GM12878 (cell line): ENCODE results near the gene CKAP5. TPM values are rescaled to one million over a fixed set of nuclear protein-coding genes. Genes with fewer than 3 reads are reported as not detected.
A peak's percentile ranks its signal among the peaks of the same experiment; 100 is the strongest.

ENCODE experiments used
- ATAC-seq: fragments of 200-7000 bp; cut with Tn5 transposase; 3 replicates; pipeline ENCODE4 v1.9.1; 2020; ENCODE audit warnings: mild to moderate bottlenecking, moderate library complexity
- BruUV-seq: library from RNA; stranded (reverse); fragments of 400-500 nt; replicated peaks from 2 replicates; lab custom pipeline; 2021; lab: Mats Ljungman, UMichigan
- CTCF ChIA-PET: fragments of 300-600 bp; sonication (Branson Sonifier 250); formaldehyde crosslinking; extraction: SDS; loops from one replicate; lab custom pipeline; 2021; ENCODE audit warnings: inconsistent platforms; lab: Yijun Ruan, JAX
- POLR2A ChIA-PET: fragments of 350-600 bp; formaldehyde crosslinking; extraction: SDS; loops from one replicate; lab custom pipeline; 2021; ENCODE audit warnings: inconsistent platforms; lab: Charles Lee
- RAD21 ChIA-PET: fragments of 300-600 bp; sonication (Branson Sonifier 250); formaldehyde crosslinking; loops from one replicate; lab custom pipeline; 2023; ENCODE audit warnings: antibody characterized with exemption; ENCODE audit not compliant: unreplicated experiment; lab: Charles Lee
- SMC1A ChIA-PET: fragments of 300-600 bp; sonication (Branson Sonifier 250); formaldehyde crosslinking; loops from one replicate; lab custom pipeline; 2023; ENCODE audit not compliant: unreplicated experiment, uncharacterized antibody; lab: Charles Lee
- DNase-seq: peaks from one replicate; pipeline ENCODE4 v3.0.0-alpha.2; 2011; ENCODE audit warnings: low read depth, low spot score
- FAIRE-seq: peaks from 3 replicates; lab custom pipeline; 2011; peaks lifted over from hg19 to GRCh38; lab: Jason Lieb, UNC
- H2AFZ ChIP-seq: 2 replicates; pipeline ENCODE4 v1.6.0; 2011; ENCODE audit warnings: low read depth, low read length, control low read depth; ENCODE audit not compliant: control insufficient read depth
- H3K27ac ChIP-seq: 2 replicates; pipeline ENCODE4 v1.5.1; 2011; ENCODE audit warnings: control low read depth; ENCODE audit not compliant: control insufficient read depth, insufficient read depth
- H3K27me3 ChIP-seq, 2 experiments: replicated peaks in 1 of 2; 2 replicates each; pipeline versions ENCODE4 v1.6.0 to v1.6.1; 2011; ENCODE audit warnings: low read length in 1 of 2; ENCODE audit not compliant: control insufficient read depth in 2 of 2, insufficient read depth in 2 of 2
- H3K36me3 ChIP-seq, 2 experiments: 2 replicates each; pipeline ENCODE4 v1.5.1; 2011; ENCODE audit warnings: low read length in 1 of 2; ENCODE audit not compliant: control insufficient read depth in 2 of 2, insufficient read depth in 2 of 2
- H3K4me1 ChIP-seq: 2 replicates; pipeline ENCODE4 v1.6.1; 2011; ENCODE audit warnings: mild to moderate bottlenecking, low read length, moderate library complexity, mixed read lengths; ENCODE audit not compliant: control insufficient read depth, insufficient read depth
- H3K4me2 ChIP-seq: 2 replicates; pipeline ENCODE4 v1.6.0; 2011; ENCODE audit warnings: control low read depth; ENCODE audit not compliant: control insufficient read depth, insufficient read depth
- H3K4me3 ChIP-seq: fragments of 200-600 bp; sonication (generic); 2 replicates; pipeline ENCODE4 v1.5.1; 2016
- H3K79me2 ChIP-seq: 2 replicates; pipeline ENCODE4 v1.6.0; 2011; ENCODE audit warnings: low read length; ENCODE audit not compliant: control insufficient read depth, insufficient read depth
- H3K9ac ChIP-seq: 2 replicates; pipeline ENCODE4 v1.8.0; 2011; ENCODE audit warnings: low read length, control low read depth, mixed read lengths; ENCODE audit not compliant: control insufficient read depth, insufficient read depth
- H3K9me3 ChIP-seq: replicated peaks from 3 replicates; pipeline ENCODE4 v1.5.1; 2011; ENCODE audit warnings: mild to moderate bottlenecking, low read length; ENCODE audit not compliant: control insufficient read depth, insufficient read depth
- H4K20me1 ChIP-seq: 2 replicates; pipeline ENCODE4 v1.6.0; 2011; ENCODE audit not compliant: control insufficient read depth, insufficient read depth
- ATF7 ChIP-seq: fragments of 450-650 bp; IDR thresholded peaks from 2 replicates; pipeline ENCODE4 v1.6.1; 2016; ENCODE audit warnings: low read depth, mild to moderate bottlenecking
- FOXM1 ChIP-seq: IDR thresholded peaks from 2 replicates; pipeline ENCODE4 v1.6.1; 2012; ENCODE audit warnings: low read depth, mild to moderate bottlenecking, inconsistent platforms, low read length, moderate library complexity
- NFYB ChIP-seq: IDR thresholded peaks from 2 replicates; pipeline ENCODE4 v1.6.1; 2011; ENCODE audit warnings: low read depth, mild to moderate bottlenecking, low read length, improper control_type of control experiment, moderate library complexity; ENCODE audit not compliant: insufficient read depth
- PAX8 ChIP-seq: fragments of 450-650 bp; IDR thresholded peaks from 2 replicates; pipeline ENCODE4 v1.6.1; 2017; ENCODE audit warnings: mild to moderate bottlenecking, moderate library complexity
- WGBS: methylation state at CpG from one replicate; pipeline ENCODE4 v1.1.6; 2016; ENCODE audit warnings: low lambda C conversion rate; ENCODE audit not compliant: insufficient replicate concordance, insufficient coverage; ENCODE audit errors: missing lambda C conversion rate; 5-methylcytosine and 5-hydroxymethylcytosine counted together
- in situ Hi-C: fragments of 300-500 bp; cut with MboI; formaldehyde crosslinking; loops from 9 replicates; pipeline ENCODE4 v1.14.3; 2018; ENCODE audit warnings: mixed read lengths
- intact Hi-C: fragments of 100-400 bp; cut with micrococcal nuclease; formaldehyde crosslinking; loops from one replicate; pipeline ENCODE4 v1.14.2; 2022; ENCODE audit not compliant: unreplicated experiment
- polyA plus RNA-seq, 11 experiments: library from polyadenylated mRNA; depleted of rRNA in 4 of 11; unstranded in 6 of 11; stranded (reverse) in 5 of 11; fragments of >200 nt; fragmentation: Nextera tagmentation in 4 of 11; fragmentation: Illumina TruSeq in 1 of 11; extraction: Ambion mirVana in 4 of 11; extraction: Trizol in 1 of 11; gene quantifications; 1 replicate in 1 of 11; 2 replicates in 10 of 11; pipeline versions ENCODE4 v1.2.1 to v1.2.3, GENCODE V29; 2011 to 2016; ENCODE audit warnings: inconsistent platforms in 2 of 11, missing spikeins in 2 of 11, low read depth in 1 of 11
- total RNA-seq, 4 experiments: library from RNA; depleted of rRNA in 3 of 4; stranded (reverse); fragments of >200 nt in 3 of 4; fragmentation: Illumina TruSeq in 1 of 4; extraction: Trizol in 1 of 4; gene quantifications; 2 replicates each; pipeline versions ENCODE4 v1.2.1 to v1.2.3, GENCODE V29; 2013 to 2021
- TF ChIP-seq, protein P1 (sequence below): fragments of 450-650 bp; IDR thresholded peaks from 2 replicates; pipeline ENCODE4 v1.6.1; 2017; ENCODE audit warnings: mild to moderate bottlenecking, moderate library complexity

Gene CKAP5
- total and polyA plus RNA-seq, 10 of the 15 experiments (the other 5 are each of a cell fraction or from before 2014, with no cell fraction given) = 20.1 to 161 (median 79.8) TPM

DNA sequence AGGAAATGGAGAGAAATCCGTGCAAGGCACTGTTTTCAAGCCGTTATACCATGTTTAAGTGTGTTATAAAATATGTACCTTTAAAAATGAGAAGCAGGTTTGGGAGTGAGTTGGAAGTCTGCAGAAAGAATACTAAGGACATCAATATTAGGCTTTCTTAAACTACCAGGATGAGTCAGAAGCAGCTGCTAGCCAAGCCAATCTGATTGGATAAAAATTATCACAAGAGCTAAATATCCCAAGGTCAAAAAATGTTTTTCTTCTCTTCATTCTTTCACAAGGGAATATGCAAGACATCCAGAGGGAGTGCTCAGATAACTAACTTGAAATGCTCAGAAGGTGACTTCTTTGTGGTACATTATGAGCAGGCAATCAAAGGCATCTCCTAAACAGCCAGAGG, 19.3 kb upstream of the CKAP5 start:
- DNase-seq (no peak), ATAC-seq (no peak), FAIRE-seq (no peak)
- ChIA-PET CTCF (interaction anchor here (1.0 kb wide), 1 partner anchor 21 kb away, joined by 3 read pairs; no protein-coding TSS in a partner anchor), POLR2A (interaction anchor here (0.6 kb wide), 1 partner anchor 61 kb away, joined by 3 read pairs; no protein-coding TSS in a partner anchor), RAD21 (no interaction called here), SMC1A (interaction anchor here (0.8 to 1.1 kb wide), 4 partner anchors 9 to 287 kb away, joined by 3 read pairs; no protein-coding TSS in a partner anchor)
- TF ChIP-seq FOXM1 (no peak), NFYB (peak; percentile 46; the same call in 1 of the 2 replicates), PAX8 (no peak), ATF7 (no peak)
- TF ChIP-seq, protein P1, sequence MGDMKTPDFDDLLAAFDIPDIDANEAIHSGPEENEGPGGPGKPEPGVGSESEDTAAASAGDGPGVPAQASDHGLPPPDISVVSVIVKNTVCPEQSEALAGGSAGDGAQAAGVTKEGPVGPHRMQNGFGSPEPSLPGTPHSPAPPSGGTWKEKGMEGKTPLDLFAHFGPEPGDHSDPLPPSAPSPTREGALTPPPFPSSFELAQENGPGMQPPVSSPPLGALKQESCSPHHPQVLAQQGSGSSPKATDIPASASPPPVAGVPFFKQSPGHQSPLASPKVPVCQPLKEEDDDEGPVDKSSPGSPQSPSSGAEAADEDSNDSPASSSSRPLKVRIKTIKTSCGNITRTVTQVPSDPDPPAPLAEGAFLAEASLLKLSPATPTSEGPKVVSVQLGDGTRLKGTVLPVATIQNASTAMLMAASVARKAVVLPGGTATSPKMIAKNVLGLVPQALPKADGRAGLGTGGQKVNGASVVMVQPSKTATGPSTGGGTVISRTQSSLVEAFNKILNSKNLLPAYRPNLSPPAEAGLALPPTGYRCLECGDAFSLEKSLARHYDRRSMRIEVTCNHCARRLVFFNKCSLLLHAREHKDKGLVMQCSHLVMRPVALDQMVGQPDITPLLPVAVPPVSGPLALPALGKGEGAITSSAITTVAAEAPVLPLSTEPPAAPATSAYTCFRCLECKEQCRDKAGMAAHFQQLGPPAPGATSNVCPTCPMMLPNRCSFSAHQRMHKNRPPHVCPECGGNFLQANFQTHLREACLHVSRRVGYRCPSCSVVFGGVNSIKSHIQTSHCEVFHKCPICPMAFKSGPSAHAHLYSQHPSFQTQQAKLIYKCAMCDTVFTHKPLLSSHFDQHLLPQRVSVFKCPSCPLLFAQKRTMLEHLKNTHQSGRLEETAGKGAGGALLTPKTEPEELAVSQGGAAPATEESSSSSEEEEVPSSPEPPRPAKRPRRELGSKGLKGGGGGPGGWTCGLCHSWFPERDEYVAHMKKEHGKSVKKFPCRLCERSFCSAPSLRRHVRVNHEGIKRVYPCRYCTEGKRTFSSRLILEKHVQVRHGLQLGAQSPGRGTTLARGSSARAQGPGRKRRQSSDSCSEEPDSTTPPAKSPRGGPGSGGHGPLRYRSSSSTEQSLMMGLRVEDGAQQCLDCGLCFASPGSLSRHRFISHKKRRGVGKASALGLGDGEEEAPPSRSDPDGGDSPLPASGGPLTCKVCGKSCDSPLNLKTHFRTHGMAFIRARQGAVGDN = no peak
- no peaks in the 10 kb centered on the region for H3K79me2 ChIP-seq
- H3K4me3 ChIP-seq = no peak overlapping the region
- H3K27ac ChIP-seq = no peak overlapping the region
- no TSS peak for BruUV-seq
- in situ Hi-C loops = no loop called here
- no peaks in the 10 kb centered on the region; a peak in 1 of 4 replicates for H3K27me3 ChIP-seq
- no peaks in the 10 kb centered on the region; the same call in 2 of the 3 replicates for H3K9me3 ChIP-seq
- no peak overlapping the region for H2AFZ ChIP-seq
- intact Hi-C loops = no loop called here
- WGBS = 27% methylated on average over 2 of the region's 2 CpGs
- no peaks in the 10 kb centered on the region for H4K20me1 ChIP-seq
- H3K9ac ChIP-seq = no peak overlapping the region
- no peaks in the 10 kb centered on the region for H3K36me3 ChIP-seq
- no peaks in the 10 kb centered on the region for H3K4me1 ChIP-seq
- H3K4me2 ChIP-seq = no peak overlapping the region
